ENCODE measurements around the gene RERE.
"Not testable (repeated sequence)": the region's sequence is repeated elsewhere in the genome, so short reads cannot be mapped to it uniquely, and the experiment has no call there.

RERE gene

DNA sequence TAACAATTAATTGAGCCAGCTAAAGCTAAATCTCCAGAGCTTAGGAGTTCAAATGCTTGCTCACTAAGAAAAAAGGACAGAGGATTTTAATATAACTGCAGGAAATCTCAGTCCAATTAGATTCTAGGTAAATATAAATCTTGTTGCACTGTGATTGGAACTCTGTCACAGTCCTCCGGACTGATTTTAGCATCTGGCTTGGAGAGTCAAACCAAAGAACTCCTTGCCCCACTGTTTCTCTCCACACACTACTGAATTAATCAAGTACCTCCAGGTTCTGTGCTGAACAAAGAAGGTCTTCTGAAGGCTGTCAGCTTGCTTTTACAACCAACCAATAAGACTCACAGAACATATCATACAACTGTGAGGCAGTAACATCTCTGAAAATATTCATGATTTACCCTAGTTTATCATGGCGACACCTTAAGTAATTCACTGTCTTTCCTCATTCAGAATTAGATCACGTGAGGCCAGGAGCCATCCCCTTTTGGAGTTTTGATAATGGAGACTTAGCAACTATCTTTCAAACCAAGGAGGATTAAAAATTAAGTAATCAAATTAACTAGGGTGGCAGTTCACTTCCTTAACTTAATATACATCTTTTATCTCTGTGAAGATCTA, 176.0 kb downstream of the RERE start:
- no peak for DNase-seq (ENCODE audit: low read depth in 2 of 2)

DNA sequence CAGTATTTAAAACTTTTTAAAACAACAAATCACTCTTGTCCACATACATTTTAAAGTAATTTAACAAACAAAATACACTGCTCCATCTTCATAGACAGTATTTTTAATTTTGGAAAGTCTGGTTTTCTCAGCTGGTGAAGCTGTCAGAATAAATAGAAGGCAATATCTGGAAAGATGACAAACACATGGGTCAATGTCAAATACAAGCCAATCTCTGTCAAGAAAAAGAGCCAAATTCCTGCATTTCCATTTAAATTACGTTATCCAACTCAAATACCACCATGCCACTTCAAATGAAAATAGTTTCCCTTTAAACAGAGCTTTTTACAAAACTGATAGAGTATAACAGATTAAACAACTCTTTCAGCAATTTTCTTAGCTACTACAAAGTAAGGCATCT, 176.5 kb downstream of the RERE start:
- no peak for DNase-seq (ENCODE audit: low read depth in 2 of 2)

DNA sequence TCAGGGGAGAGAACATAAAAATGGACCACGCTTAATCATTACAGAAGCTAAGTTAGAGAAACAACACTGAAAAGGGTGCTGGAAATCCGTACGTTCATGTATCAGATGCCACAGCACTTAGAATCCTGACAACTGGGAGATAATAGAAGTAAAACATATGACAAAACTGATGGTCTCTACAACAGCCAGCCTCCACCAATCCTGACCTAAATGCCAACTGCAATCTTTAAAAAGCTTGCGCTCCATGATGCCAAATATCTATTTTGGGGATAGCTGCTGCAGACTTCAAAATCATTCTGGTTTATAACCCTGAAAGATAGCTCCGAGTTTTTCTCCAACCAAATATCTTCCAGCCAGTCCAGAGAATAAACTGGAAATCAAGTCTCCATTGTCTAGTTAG, 178.3 kb downstream of the RERE start:
- no peak for DNase-seq (ENCODE audit: low read depth in 2 of 2)

DNA sequence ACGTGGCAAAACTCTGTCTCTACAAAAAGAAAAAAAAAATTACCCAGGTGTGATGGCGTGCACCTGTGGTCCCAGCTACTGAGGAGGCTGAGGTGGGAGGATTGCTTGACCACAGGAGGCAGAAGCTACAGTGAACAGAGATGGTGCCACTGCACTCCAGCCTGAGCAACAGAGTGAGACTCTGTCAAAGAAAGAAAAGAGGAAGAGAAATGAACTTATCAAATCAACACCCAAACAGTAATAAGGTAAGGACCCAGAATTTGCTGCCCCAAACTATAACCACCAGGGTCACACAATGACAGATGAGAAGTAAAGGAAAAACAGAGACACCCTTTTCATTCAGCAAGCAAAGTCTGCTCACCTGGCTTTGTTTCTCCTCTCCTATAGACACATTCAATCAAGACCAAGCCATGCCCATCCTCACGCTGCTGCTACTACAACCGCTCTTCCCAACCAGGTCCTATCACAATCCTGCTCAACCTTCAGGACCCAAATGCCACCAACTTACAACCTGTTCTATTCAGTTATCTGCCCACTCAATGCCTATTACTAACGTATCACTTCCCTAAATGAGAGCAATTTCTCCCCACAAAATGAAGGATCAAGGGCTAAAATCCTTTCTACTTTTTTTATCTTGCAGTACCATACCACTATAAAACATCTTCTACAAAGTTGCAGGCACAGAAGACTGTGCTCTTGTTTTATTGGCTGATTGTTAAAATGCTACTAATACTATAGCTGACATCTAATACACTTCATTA, 183.5 kb downstream of the RERE start:
- no peak for DNase-seq (ENCODE audit: low read depth in 2 of 2)

DNA sequence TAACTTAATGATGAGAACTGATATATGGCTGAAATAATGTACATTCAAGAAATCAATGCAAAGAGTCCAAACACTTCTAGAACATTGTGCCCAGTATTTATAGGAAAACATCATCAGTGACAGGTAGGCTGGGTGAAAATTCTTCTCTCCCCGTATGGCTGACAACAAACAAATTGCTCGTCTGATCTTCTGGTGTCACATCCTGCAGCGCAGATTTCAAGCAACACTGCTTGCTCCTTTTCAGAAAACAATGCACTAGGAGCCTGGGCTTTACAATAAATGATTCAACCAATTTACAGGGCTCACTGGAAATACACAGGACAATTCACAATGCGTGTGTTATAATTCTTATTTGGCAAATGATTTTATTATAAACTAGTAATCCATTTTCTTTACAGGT, 185.3 kb downstream of the RERE start:
- DNase-seq (ENCODE audit: low read depth in 2 of 2), result no peak

DNA sequence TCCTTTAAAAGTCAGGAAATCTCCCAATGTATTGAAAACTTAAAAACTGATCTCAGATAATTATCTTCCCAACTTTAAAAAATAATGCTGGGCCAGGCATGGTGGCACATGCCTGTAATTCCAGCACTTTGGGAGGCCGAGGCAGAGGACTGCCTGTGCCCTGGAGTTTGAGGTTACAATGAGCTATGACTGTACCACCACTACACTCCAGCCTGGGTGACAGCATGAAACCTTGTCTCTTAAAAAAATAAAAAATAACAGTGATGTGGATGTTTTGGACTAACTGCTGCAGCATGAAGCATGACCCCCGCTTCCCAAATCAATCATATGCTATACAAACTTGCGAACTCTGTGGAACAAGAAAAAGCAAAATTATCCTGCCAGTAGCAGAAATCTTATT, 186.3 kb downstream of the RERE start:
- DNase-seq (ENCODE audit: low read depth in 2 of 2), result no peak

DNA sequence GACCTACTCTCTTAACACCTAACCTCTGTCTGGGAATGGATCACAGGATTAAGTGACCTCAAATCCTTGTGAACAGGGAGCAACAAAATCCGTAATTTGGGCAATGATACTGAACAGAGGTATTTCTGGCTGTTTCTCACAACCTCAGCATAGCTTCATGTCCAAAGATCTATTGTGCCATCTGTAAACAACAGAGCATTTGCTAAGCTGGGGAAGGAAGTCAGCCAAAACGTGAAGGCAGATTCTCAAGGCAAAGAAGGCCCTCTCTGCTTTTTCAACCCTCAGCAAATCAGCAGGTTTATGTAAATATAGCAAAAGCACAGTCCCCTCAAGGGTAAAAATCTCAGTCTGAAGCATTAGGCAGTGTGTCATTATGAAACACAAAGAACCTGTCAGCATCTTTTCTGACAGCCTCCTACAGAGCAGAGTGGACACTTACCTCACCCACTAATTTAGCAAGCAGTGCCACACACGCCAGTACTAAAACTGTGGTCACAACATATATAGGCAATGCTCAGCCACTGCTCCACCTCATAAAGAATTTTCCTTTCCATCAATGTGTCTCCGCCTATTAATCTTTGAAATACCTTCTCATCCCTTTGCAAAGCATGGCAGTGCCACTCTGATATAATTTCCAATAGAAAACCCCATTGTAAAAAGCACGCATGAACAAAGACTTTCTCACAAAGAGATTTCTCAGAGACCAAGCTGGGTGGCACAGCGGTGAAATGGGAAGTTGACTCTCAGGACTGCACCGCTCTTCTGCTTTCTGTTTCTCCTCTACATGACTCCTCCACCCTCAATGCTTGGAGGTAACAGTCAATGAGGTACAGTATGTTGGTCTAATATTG, 188.0 kb downstream of the RERE start:
- no peak for DNase-seq (ENCODE audit: low read depth in 2 of 2)

DNA sequence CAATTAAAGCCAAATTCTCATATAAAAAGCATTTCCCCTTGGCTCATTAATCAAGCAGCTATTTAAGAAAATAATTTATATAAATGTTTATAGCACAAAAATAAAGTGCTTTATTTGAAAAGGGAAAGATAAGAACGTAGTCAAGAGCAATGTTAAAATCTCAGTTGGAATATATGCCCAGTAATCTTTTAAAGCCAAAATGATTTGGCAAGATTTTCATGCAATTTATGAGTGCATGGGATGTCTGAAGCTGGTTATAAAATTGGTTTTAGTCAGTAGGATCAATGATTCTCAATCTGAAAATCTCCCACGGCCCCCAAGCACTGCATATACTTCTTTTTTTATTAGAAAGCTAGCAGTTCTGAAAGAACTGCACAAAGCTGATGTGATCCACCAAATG, 188.8 kb downstream of the RERE start:
- DNase-seq (ENCODE audit: low read depth in 2 of 2), result no peak

DNA sequence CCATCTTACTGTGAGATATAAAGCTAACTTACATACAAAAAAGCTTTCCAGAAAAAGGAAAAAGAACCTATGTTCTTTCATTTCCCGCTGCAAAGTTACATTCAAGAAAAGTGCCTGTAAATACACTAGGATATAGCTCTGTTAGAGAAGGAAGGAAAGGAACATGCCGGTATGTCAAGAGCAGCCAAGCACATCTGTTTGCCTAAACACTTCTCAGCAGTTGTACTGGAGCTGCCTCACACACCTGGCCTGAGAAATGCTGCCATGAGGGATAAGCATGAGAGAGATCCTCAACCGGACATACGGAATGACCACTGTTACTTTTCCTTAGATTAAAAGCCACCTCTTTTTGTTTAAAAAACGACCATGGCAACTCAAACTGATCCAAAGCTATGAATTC, 189.7 kb downstream of the RERE start:
- no peak for DNase-seq (ENCODE audit: low read depth in 2 of 2)

DNA sequence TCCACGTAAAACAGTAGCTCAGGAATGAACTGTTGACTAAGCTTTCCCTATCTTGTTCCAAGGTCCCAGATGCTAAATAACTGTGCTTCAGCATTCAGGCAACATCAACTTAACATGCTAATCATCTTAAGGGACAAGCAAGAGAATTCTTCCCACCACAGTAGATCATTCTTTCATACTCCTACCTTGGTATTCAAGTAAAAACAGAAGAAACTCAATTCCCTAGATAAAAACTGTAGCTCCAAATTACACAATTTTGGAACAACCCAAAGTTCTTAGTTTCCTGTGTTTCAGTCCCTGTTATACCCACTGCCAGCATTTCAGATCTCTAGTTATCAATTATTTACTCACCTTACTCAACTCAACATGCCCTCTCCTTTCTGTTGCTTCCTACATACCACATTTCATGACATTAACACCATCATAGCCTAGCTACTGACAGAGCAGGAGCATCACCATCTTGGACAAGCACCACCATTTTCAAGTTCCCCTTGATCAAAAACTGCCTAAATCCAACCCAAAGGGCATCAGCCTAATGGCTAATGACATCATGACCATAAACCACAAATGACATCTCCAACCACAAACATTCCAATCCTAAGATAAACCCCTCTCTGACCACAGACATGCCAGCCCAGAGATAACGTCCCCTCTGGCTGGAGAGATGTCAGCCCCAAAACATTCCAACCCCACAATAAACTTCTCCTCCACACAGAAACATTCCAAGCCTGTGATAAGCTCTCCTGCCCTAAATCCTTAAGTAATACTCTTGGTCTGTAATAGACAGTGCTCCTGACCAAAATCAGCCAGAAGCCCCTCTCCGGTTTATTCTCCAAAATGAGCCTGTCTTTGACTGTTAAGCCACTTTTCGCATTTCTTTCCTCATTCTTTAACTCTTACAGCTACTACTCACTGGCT, 191.2 kb downstream of the RERE start:
- no peak for DNase-seq (ENCODE audit: low read depth in 2 of 2)

DNA sequence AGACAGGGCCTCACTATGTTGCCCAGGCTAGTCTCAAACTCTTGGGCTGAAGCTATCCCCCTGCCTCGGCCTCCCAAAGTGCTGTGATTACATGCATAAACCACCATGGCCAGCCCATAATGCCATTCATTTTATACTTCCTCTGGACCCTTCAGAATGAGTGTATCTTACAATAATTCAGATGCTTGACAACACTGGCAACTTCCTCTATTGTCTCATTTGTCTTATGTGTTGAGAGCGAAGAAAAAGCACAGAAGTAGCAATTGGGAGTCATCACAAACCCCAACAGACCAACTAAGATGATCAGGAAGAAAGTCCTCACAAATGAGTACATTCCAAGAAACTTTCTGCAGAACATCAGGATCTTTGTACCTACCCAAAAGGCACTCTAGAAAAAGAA, 191.9 kb downstream of the RERE start:
- DNase-seq (ENCODE audit: low read depth in 2 of 2), result no peak

DNA sequence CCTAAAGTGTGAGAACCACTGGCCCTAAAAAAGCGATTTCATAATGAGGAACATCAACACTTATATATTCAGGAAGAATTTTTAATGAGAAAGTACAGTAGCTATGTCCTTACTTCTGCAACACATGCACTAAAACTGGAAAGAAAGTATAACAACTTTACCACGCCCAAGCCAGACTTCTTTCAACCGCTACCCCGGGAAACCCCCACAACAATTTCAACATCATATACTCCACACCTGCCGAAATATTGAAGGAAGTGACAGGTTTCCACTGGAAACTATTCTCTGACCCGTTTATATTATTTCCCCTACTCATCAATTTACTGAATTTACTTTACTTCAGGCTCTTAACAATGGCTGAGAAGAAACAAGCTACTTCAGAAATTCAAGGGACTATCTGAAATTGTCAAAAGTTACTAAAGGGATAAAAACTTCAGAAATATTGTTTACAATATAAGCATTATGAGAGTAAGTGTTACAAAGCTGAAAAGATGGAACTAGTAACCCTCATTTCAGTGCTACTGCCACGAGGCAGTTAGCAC, 193.7 kb downstream of the RERE start:
- not testable (repeated sequence) for DNase-seq (ENCODE audit: low read depth in 2 of 2)

DNA sequence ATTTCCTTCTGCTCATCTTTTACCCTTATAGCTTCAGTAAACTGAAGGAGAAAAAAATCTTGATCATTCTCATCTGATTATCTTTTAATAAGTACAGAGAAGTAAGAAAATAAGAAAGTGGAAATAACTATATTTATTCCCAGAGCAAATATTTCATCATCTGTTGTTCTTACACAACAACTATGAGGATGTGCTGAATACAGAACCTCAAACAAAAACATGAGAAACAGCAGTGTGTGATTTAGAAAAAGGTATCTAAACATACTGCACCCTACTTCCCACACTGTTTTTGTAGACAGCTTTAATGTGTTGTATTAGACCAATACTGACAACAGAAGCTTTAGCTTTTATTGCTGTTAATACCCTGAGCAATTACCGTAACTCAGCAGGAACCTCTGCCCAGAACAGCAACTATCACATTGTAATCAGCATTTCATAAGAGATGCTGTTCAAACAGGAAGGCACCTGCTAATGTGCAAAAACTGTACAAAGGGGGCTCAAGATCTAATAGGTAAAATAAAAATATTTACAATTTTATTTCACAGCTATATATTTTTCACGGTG, 195.6 kb downstream of the RERE start:
- not testable (repeated sequence) for DNase-seq (ENCODE audit: low read depth in 2 of 2)

DNA sequence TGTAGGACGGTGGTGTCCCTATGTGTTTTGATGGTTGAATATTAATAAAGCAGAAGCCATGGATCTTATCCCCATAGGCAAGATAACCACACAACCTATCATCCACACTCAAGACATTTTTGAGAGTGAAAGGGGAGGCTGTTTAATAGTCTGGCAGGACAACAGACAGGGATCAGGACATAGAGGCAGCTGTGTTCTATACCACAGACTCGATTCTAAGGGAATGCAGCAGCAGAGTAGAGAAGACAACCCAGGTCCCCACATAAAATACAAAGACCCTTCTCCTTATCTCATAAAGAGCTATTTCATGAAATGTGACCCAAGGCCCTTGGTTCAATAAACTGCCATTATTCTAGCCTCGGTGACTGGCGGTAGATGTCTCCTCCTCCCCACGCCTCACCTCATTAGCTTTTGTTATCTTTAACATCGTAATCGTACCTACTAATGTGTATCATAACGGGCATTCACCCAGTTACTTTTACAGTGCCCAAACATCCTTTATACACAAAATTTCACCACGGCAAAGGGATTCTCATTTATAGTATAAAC, 196.3 kb downstream of the RERE start:
- DNase-seq (ENCODE audit: low read depth in 2 of 2), result not testable (repeated sequence)

DNA sequence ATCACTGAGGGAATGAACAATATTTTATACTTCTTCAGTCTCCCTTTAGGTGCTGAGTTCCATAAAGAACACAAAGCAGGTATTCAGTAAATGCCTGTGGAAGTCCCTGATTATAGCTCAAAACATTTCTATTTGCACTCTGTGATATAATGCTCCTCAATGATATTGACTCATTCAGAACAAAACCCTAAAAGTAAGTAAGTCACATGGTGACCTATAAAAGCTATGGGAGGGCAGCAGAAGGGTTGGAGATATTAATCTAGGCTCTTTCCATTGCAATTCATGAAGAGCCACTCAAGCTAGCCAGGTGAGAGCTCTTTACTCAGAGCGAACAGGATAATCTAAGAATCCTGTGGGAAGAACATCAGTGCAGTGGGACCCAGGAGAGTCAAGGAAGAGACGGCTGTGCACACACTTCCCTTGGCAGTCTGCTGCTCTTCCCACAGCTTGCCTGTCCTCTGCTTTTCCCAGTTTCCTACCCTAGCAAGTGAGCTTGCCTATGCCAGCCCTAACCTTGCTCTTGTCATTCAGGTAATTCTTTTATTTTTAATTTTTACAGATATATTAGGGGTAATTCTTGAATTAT, 197.4 kb downstream of the RERE start:
- not testable (repeated sequence) for DNase-seq (ENCODE audit: low read depth in 2 of 2)

DNA sequence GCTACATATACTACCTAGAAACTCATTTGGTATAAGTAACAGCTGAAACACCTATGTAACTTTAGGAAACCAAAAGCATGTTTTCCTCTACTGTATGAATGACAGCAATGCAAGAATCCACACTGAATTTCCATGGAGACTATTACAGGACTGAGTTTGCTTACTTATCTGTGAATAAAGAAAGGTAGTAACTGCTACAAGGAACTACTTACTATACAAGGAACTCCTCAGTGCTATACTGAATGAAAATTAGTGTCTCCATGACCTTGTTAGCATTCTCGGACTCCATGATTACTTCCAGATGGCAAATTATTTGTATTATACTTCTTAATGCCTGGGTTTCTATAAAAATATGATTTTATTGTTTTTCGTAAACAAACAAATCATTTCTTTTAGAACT, 198.0 kb downstream of the RERE start:
- not testable (repeated sequence) for DNase-seq (ENCODE audit: low read depth in 2 of 2)

DNA sequence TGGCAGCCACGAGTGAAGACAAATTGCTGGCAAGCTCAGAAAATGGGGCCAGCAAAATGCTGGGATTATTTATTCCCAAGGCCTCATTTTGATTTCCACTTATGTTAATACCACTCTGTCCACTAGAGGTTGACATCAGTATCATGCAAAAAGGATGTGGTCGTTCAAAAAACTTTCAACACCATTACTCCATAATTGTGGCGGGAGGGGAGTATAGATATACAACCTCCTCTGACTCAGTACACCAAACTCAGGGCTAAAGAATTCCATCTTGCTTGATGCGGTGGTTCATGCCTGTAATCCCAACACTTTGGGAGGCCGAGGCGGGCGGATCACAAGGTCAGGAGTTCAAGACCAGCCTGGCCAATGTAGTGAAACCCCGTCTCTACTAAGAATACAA, 200.6 kb downstream of the RERE start:
- DNase-seq (ENCODE audit: low read depth in 2 of 2), result not testable (repeated sequence)

DNA sequence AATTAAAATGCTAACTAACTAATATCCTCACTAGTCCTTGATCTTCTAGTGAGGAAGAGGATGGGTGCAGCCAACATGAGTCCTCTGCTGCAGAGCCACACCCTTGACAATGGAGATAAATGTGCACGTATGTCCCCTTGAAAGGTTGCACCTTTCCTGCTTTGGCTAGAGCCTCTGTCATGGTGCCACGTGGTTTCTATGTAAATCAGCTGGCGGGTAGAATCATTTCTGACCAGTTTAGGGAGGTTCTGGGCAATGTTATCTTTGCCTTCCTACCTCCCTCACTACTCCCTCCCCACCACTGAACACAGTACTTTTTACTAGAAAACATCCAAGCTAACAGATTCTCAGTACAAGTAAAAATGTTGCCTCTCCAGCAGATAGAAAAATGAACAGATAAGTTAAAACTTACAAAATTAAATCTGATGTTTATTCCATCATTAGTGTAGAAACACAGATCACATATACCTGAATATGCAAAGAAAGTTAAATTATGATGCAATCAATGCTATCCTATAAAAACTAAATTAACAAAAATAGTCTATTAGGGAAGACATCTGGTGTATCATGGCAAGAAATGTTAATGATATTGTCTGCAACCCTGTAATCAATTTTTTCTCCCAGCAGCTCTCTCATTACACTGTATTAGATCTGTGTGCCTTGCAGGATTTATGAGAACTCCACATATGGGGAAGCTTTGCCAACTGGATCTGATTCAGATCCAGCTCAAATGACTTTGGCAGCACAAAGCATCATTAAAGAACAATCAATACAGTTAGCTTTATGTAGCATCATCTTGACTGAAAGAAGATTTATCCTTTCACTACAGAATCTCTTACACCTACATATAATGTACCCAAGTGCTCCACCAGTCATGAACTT, 205.6 kb downstream of the RERE start:
- not testable (repeated sequence) for DNase-seq (ENCODE audit: low read depth in 2 of 2)

DNA sequence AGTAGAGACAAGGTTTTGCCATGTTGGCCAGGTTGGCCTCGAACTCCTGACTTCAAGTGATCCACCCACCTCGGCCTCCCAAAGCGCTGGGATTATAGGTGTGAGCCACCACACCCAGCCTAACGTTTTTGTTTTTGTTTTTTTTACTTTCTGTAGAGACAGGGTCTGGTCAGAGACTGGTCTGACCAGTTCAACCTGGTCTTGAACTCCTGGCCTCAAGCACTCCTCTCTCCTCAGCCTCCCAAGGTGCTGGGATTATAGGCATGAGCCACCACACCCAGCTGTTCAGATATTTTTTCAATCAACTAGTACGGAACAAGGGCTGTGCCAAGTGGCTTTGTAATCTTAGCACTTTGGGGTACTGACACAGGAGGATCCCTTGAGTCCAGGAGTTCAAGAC, 209.5 kb downstream of the RERE start:
- DNase-seq (ENCODE audit: low read depth in 2 of 2), result no peak
